WTC11 (cell line): ENCODE data around the gene BRMS1.

ENCODE experiments used
- MYBL2 ChIP-seq: sonication (generic); formaldehyde crosslinking; IDR thresholded peaks from 2 replicates; pipeline ENCODE4 v1.8.1; 2023; ENCODE audit warnings: mild to moderate bottlenecking, moderate library complexity, missing genetic modification reagents
- SOX15 ChIP-seq: fragments of 250-450 bp; sonication (Bioruptor Pico); IDR thresholded peaks from 2 replicates; pipeline ENCODE4 v1.9.0; 2021; ENCODE audit warnings: mild to moderate bottlenecking
- ZNF263 ChIP-seq: sonication (generic); formaldehyde crosslinking; IDR thresholded peaks from 2 replicates; pipeline ENCODE4 v1.8.1; 2022; ENCODE audit warnings: low read depth, mild to moderate bottlenecking, moderate library complexity, missing genetic modification reagents
- TF ChIP-seq, protein P1 (sequence below): sonication (generic); formaldehyde crosslinking; IDR thresholded peaks from 2 replicates; pipeline ENCODE4 v1.8.1; 2022; ENCODE audit warnings: mild to moderate bottlenecking, moderate library complexity, missing genetic modification reagents
- TF ChIP-seq, protein P2 (sequence below): sonication (generic); formaldehyde crosslinking; IDR thresholded peaks from 2 replicates; pipeline ENCODE4 v1.8.0; 2022; ENCODE audit warnings: mild to moderate bottlenecking, missing genetic modification reagents
- TF ChIP-seq, protein P3 (sequence below): fragments of 200-600 bp; IDR thresholded peaks from 2 replicates; pipeline ENCODE4 v1.8.0; 2022; ENCODE audit warnings: antibody characterized with exemption
- TF ChIP-seq, protein P4 (sequence below): sonication (generic); formaldehyde crosslinking; IDR thresholded peaks from 2 replicates; pipeline ENCODE4 v1.8.1; 2023; ENCODE audit warnings: mild to moderate bottlenecking, missing genetic modification reagents

DNA sequence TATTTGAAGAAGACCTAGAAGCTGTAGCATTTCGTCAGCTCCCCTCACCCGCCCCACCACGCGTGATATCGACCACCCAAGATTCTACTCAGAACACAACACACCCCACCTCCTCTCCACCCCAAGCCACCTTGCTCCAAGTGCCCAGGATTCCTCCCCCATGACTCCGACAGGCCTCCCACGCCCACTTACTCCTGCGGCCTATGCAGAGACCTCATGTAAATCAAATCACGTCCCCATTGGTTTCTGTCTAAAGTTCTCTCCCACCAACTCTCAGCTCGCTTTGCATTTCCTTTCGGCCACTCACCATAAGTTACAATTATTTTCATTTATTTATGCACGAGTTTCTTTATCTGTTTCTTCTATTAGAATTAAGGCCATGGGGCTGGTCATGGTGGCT is 42.2 kb downstream of the BRMS1 start:
- TF ChIP-seq, protein P1, sequence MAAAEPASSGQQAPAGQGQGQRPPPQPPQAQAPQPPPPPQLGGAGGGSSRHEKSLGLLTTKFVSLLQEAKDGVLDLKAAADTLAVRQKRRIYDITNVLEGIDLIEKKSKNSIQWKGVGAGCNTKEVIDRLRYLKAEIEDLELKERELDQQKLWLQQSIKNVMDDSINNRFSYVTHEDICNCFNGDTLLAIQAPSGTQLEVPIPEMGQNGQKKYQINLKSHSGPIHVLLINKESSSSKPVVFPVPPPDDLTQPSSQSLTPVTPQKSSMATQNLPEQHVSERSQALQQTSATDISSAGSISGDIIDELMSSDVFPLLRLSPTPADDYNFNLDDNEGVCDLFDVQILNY: no peak
- TF ChIP-seq, protein P2, sequence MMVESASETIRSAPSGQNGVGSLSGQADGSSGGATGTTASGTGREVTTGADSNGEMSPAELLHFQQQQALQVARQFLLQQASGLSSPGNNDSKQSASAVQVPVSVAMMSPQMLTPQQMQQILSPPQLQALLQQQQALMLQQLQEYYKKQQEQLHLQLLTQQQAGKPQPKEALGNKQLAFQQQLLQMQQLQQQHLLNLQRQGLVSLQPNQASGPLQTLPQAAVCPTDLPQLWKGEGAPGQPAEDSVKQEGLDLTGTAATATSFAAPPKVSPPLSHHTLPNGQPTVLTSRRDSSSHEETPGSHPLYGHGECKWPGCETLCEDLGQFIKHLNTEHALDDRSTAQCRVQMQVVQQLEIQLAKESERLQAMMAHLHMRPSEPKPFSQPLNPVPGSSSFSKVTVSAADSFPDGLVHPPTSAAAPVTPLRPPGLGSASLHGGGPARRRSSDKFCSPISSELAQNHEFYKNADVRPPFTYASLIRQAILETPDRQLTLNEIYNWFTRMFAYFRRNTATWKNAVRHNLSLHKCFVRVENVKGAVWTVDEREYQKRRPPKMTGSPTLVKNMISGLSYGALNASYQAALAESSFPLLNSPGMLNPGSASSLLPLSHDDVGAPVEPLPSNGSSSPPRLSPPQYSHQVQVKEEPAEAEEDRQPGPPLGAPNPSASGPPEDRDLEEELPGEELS (CRISPR knock-in tag): no peak
- TF ChIP-seq, protein P3, sequence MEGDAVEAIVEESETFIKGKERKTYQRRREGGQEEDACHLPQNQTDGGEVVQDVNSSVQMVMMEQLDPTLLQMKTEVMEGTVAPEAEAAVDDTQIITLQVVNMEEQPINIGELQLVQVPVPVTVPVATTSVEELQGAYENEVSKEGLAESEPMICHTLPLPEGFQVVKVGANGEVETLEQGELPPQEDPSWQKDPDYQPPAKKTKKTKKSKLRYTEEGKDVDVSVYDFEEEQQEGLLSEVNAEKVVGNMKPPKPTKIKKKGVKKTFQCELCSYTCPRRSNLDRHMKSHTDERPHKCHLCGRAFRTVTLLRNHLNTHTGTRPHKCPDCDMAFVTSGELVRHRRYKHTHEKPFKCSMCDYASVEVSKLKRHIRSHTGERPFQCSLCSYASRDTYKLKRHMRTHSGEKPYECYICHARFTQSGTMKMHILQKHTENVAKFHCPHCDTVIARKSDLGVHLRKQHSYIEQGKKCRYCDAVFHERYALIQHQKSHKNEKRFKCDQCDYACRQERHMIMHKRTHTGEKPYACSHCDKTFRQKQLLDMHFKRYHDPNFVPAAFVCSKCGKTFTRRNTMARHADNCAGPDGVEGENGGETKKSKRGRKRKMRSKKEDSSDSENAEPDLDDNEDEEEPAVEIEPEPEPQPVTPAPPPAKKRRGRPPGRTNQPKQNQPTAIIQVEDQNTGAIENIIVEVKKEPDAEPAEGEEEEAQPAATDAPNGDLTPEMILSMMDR: no peak
- TF ChIP-seq ZNF263 (CRISPR knock-in tag) (no peak), SOX15 (no peak), MYBL2 (CRISPR knock-in tag) (no peak)
- TF ChIP-seq, protein P4, sequence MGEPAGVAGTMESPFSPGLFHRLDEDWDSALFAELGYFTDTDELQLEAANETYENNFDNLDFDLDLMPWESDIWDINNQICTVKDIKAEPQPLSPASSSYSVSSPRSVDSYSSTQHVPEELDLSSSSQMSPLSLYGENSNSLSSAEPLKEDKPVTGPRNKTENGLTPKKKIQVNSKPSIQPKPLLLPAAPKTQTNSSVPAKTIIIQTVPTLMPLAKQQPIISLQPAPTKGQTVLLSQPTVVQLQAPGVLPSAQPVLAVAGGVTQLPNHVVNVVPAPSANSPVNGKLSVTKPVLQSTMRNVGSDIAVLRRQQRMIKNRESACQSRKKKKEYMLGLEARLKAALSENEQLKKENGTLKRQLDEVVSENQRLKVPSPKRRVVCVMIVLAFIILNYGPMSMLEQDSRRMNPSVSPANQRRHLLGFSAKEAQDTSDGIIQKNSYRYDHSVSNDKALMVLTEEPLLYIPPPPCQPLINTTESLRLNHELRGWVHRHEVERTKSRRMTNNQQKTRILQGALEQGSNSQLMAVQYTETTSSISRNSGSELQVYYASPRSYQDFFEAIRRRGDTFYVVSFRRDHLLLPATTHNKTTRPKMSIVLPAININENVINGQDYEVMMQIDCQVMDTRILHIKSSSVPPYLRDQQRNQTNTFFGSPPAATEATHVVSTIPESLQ (CRISPR knock-in tag): no peak
